ENCODE measurements around the gene TFCP2L1.

TFCP2L1 gene

DNA sequence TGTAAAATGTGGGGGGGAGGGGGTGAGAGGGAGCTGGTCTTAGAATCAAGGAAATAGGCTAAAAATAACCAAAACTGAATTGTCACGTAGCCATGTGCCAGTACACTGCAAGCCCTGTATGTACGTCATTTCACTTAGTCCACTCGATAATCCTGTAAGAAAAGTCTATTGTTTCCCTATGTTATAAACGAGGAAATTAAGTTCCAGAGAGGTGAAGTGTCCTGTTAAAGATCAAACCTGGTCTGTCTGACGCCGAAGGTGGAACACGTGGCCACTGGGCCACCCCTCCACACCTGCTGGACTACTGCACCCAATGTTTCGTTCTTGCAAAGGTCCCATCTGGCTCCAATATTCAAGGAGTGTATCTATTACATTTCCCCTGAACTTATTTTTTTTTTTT, 29.6 kb downstream of the TFCP2L1 start:
- Histone ChIP-seq H3K27ac (ENCODE audit: insufficient read depth, low read length, poor library complexity, severe bottlenecking) (no peak overlapping the region), H3K36me3 (ENCODE audit: control insufficient read depth, insufficient read depth, low read length) (no peaks in the 10 kb centered on the region), H3K27me3 (replicated peaks; ENCODE audit: control insufficient read depth, insufficient read depth, low read length, poor library complexity, severe bottlenecking) (peaks cover 4% of the 10 kb centered on the region), H3K4me1 (ENCODE audit: control insufficient read depth, insufficient read depth, low read length, poor library complexity, severe bottlenecking) (no peaks in the 10 kb centered on the region), H3K9me3 (ENCODE audit: control insufficient read depth, low read length) (no peaks in the 10 kb centered on the region), H3K4me3 (ENCODE audit: insufficient read depth, low read depth, low read length, poor library complexity, severe bottlenecking) (no peak overlapping the region)
- no peak for DNase-seq

GRCh38 chr2:121254748-121255147, 30.3 kb downstream of the TFCP2L1 start:
- Histone ChIP-seq H3K27ac (ENCODE audit: insufficient read depth, low read length, poor library complexity, severe bottlenecking) (no peak overlapping the region), H3K4me1 (ENCODE audit: control insufficient read depth, insufficient read depth, low read length, poor library complexity, severe bottlenecking) (no peaks in the 10 kb centered on the region), H3K4me3 (ENCODE audit: insufficient read depth, low read depth, low read length, poor library complexity, severe bottlenecking) (no peak overlapping the region), H3K27me3 (replicated peaks; ENCODE audit: control insufficient read depth, insufficient read depth, low read length, poor library complexity, severe bottlenecking) (peaks cover 4% of the 10 kb centered on the region), H3K9me3 (ENCODE audit: control insufficient read depth, low read length) (no peaks in the 10 kb centered on the region), H3K36me3 (ENCODE audit: control insufficient read depth, insufficient read depth, low read length) (no peaks in the 10 kb centered on the region)
- no peak for DNase-seq

DNA sequence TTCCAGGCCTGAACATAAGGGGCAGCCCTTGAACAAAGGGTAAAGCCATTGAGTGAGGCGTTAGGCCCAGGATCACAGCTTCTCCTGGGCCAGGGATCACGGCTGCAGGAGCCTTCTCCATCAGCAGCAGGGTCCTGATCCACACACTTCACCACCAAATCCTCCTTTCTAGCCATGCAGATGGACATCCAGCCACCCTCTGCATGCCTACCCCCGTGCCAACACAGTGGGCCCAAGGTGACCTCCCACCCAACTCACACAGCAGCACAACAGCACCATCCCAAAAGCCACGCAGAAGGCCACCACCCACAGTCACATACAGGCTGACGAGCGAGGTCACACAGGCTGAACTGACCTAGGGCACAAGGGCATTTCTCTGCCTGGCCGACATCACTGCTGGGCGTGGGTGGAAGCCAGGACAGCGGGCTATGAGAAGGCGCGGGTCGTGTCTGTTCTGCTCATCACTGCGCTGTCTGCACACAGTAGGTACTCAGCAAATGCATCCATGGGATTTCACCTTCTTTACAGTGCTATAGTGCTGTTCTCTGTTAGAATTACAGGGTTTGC, 31.2 kb downstream of the TFCP2L1 start:
- Histone ChIP-seq H3K4me3 (ENCODE audit: insufficient read depth, low read depth, low read length, poor library complexity, severe bottlenecking) (no peak overlapping the region), H3K27ac (ENCODE audit: insufficient read depth, low read length, poor library complexity, severe bottlenecking) (no peak overlapping the region), H3K27me3 (replicated peaks; ENCODE audit: control insufficient read depth, insufficient read depth, low read length, poor library complexity, severe bottlenecking) (peaks cover 4% of the 10 kb centered on the region), H3K9me3 (ENCODE audit: control insufficient read depth, low read length) (no peaks in the 10 kb centered on the region), H3K36me3 (ENCODE audit: control insufficient read depth, insufficient read depth, low read length) (no peaks in the 10 kb centered on the region), H3K4me1 (ENCODE audit: control insufficient read depth, insufficient read depth, low read length, poor library complexity, severe bottlenecking) (no peaks in the 10 kb centered on the region)
- DNase-seq = no peak

DNA sequence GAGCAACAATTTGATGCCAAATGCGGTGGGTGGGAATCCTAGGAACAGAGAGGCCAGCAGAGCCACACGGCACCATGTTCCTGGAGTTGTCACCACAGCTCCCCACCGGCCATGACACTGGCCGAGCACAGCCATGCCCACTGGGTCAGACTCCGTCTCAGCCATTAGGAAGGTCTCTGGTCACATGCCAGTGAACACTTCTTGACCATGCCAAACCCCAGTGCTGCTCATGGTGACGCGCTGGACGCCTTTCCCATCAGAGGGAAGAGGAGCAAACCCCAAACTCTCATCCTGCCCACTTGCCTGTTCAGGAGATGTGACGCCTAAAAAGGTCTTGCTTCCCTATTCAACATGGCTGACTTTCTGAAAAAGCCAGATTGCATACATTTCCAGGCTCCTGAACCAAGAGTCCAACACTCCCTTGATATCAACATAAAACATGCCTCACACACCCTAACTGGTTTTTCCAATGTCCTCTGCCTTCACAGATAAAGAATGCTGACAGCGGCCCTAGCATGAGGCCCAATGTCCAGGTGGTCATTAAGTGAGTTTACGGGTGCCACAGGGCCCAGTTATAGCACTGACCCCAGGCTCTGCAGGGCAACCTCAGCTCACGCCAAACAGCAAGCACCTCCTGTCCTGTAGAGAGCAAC, 31.9 kb downstream of the TFCP2L1 start:
- peaks cover 4% of the 10 kb centered on the region for H3K27me3 ChIP-seq (replicated peaks; ENCODE audit: control insufficient read depth, insufficient read depth, low read length, poor library complexity, severe bottlenecking)
- no peak for DNase-seq
- no peaks in the 10 kb centered on the region for H3K36me3 ChIP-seq (ENCODE audit: control insufficient read depth, insufficient read depth, low read length)
- no peak overlapping the region for H3K27ac ChIP-seq (ENCODE audit: insufficient read depth, low read length, poor library complexity, severe bottlenecking)
- H3K4me3 ChIP-seq (ENCODE audit: insufficient read depth, low read depth, low read length, poor library complexity, severe bottlenecking) = no peak overlapping the region
- no peaks in the 10 kb centered on the region for H3K9me3 ChIP-seq (ENCODE audit: control insufficient read depth, low read length)
- no peaks in the 10 kb centered on the region for H3K4me1 ChIP-seq (ENCODE audit: control insufficient read depth, insufficient read depth, low read length, poor library complexity, severe bottlenecking)

DNA sequence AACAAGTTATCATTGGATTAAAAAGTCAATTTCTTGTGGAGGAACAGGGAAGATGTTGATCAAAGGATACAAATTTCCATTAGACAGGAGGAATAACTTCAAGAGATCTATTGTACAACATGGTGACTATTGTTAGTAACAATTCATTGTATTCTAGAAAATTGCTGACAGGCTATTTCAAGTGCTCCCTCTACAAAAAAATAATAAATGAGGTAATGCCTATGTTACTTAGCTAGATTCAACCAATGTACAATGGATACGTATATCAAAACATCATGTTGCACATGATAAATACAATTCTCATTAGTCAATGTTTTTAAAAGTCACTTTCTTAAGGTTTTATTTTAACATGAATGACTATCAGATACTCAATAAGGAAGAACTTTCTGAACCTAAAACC, 33.5 kb downstream of the TFCP2L1 start:
- DNase-seq = no peak
- Histone ChIP-seq H3K27ac (ENCODE audit: insufficient read depth, low read length, poor library complexity, severe bottlenecking) (no peak overlapping the region), H3K27me3 (replicated peaks; ENCODE audit: control insufficient read depth, insufficient read depth, low read length, poor library complexity, severe bottlenecking) (no peaks in the 10 kb centered on the region), H3K4me1 (ENCODE audit: control insufficient read depth, insufficient read depth, low read length, poor library complexity, severe bottlenecking) (no peaks in the 10 kb centered on the region), H3K9me3 (ENCODE audit: control insufficient read depth, low read length) (no peaks in the 10 kb centered on the region), H3K4me3 (ENCODE audit: insufficient read depth, low read depth, low read length, poor library complexity, severe bottlenecking) (no peak overlapping the region), H3K36me3 (ENCODE audit: control insufficient read depth, insufficient read depth, low read length) (no peaks in the 10 kb centered on the region)

DNA sequence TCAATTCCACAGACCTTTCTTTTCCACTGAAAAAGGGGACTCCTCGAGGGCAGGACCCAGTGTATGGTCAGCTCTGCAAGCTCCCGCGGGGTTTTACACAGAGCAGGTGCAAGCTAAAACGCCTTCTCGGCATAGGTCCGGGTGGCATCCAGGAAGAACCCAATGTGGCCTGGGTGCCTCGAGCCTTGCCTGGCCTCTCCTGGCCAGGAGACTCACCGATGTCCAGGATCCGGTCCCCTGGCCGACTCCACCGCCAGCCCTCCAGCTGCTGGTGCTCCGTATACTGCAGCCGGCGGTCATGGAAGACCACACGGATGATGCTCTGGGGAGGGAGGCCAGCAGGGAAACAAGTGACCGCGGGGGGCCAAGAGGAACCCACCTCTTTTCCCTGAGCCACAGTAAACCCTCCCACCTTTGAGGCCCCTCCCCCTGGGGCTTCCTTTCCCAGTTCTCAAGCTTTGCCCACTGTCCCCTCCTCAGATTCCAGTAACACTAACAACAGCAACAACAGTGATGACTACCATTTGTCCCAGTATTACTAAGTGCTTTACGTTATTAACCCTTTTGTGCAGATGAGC, 36.1 kb downstream of the TFCP2L1 start:
- no peak for DNase-seq
- Histone ChIP-seq H3K27me3 (replicated peaks; ENCODE audit: control insufficient read depth, insufficient read depth, low read length, poor library complexity, severe bottlenecking) (no peaks in the 10 kb centered on the region), H3K9me3 (ENCODE audit: control insufficient read depth, low read length) (no peaks in the 10 kb centered on the region), H3K4me1 (ENCODE audit: control insufficient read depth, insufficient read depth, low read length, poor library complexity, severe bottlenecking) (no peaks in the 10 kb centered on the region), H3K4me3 (ENCODE audit: insufficient read depth, low read depth, low read length, poor library complexity, severe bottlenecking) (no peak overlapping the region), H3K27ac (ENCODE audit: insufficient read depth, low read length, poor library complexity, severe bottlenecking) (no peak overlapping the region), H3K36me3 (ENCODE audit: control insufficient read depth, insufficient read depth, low read length) (no peaks in the 10 kb centered on the region)

GRCh38 chr2:121247971-121248370, 37.0 kb downstream of the TFCP2L1 start:
- DNase-seq = no peak

GRCh38 chr2:121247534-121247933, 37.5 kb downstream of the TFCP2L1 start:
- Histone ChIP-seq H3K27me3 (replicated peaks; ENCODE audit: control insufficient read depth, insufficient read depth, low read length, poor library complexity, severe bottlenecking) (no peaks in the 10 kb centered on the region), H3K4me1 (ENCODE audit: control insufficient read depth, insufficient read depth, low read length, poor library complexity, severe bottlenecking) (no peaks in the 10 kb centered on the region), H3K9me3 (ENCODE audit: control insufficient read depth, low read length) (no peaks in the 10 kb centered on the region), H3K36me3 (ENCODE audit: control insufficient read depth, insufficient read depth, low read length) (no peaks in the 10 kb centered on the region), H3K4me3 (ENCODE audit: insufficient read depth, low read depth, low read length, poor library complexity, severe bottlenecking) (no peak overlapping the region), H3K27ac (ENCODE audit: insufficient read depth, low read length, poor library complexity, severe bottlenecking) (no peak overlapping the region)
- DNase-seq = no peak

More at GRCh38 chr2:121247971-121248370, 37.0 kb downstream of the TFCP2L1 start:
- Histone ChIP-seq H3K4me1 (ENCODE audit: control insufficient read depth, insufficient read depth, low read length, poor library complexity, severe bottlenecking) (no peaks in the 10 kb centered on the region), H3K4me3 (ENCODE audit: insufficient read depth, low read depth, low read length, poor library complexity, severe bottlenecking) (no peak overlapping the region), H3K36me3 (ENCODE audit: control insufficient read depth, insufficient read depth, low read length) (no peaks in the 10 kb centered on the region), H3K27ac (ENCODE audit: insufficient read depth, low read length, poor library complexity, severe bottlenecking) (no peak overlapping the region), H3K27me3 (replicated peaks; ENCODE audit: control insufficient read depth, insufficient read depth, low read length, poor library complexity, severe bottlenecking) (no peaks in the 10 kb centered on the region), H3K9me3 (ENCODE audit: control insufficient read depth, low read length) (no peaks in the 10 kb centered on the region)

GRCh38 chr2:121246704-121247255, 38.2 kb downstream of the TFCP2L1 start:
- Histone ChIP-seq H3K27ac (ENCODE audit: insufficient read depth, low read length, poor library complexity, severe bottlenecking) (no peak overlapping the region), H3K4me1 (ENCODE audit: control insufficient read depth, insufficient read depth, low read length, poor library complexity, severe bottlenecking) (no peaks in the 10 kb centered on the region), H3K36me3 (ENCODE audit: control insufficient read depth, insufficient read depth, low read length) (no peaks in the 10 kb centered on the region), H3K27me3 (replicated peaks; ENCODE audit: control insufficient read depth, insufficient read depth, low read length, poor library complexity, severe bottlenecking) (no peaks in the 10 kb centered on the region), H3K4me3 (ENCODE audit: insufficient read depth, low read depth, low read length, poor library complexity, severe bottlenecking) (no peak overlapping the region), H3K9me3 (ENCODE audit: control insufficient read depth, low read length) (no peaks in the 10 kb centered on the region)
- no peak for DNase-seq

DNA sequence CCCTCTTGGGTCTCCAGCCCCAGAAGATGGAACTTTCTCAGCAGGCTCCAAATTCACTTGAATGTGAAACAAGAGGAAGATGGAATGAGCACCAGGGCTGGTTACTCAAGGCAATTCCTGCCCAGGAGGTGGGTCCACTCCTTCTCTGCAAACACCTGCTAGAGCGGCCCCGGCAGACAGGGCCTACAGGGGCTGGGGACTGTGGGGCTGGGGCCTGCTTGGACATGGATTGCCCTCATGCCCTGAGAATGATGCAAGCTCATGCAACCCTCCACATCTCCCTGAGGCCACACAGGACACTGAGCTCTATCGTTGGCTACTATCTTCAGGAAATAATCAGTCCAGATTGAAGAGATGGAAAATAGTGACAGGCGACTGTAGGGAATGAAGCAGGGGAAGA, 39.1 kb downstream of the TFCP2L1 start:
- no peaks in the 10 kb centered on the region for H3K9me3 ChIP-seq (ENCODE audit: control insufficient read depth, low read length)
- no peaks in the 10 kb centered on the region for H3K27me3 ChIP-seq (replicated peaks; ENCODE audit: control insufficient read depth, insufficient read depth, low read length, poor library complexity, severe bottlenecking)
- no peaks in the 10 kb centered on the region for H3K4me1 ChIP-seq (ENCODE audit: control insufficient read depth, insufficient read depth, low read length, poor library complexity, severe bottlenecking)
- no peak overlapping the region for H3K4me3 ChIP-seq (ENCODE audit: insufficient read depth, low read depth, low read length, poor library complexity, severe bottlenecking)
- no peaks in the 10 kb centered on the region for H3K36me3 ChIP-seq (ENCODE audit: control insufficient read depth, insufficient read depth, low read length)
- no peak overlapping the region for H3K27ac ChIP-seq (ENCODE audit: insufficient read depth, low read length, poor library complexity, severe bottlenecking)
- DNase-seq = no peak

All from effector memory CD4-positive, alpha-beta T cell (primary cell).